ENCODE results near the gene GNB5.
A peak's percentile ranks its signal among the peaks of the same experiment; 100 is the strongest.
"Not testable (repeated sequence)": the region's sequence is repeated elsewhere in the genome, so short reads cannot be mapped to it uniquely, and the experiment has no call there.

The GNB5 gene

GRCh38 chr15:52171807-52172206 is 19.4 kb downstream of the GNB5 start:
- Histone ChIP-seq H2BK120ac (ENCODE audit: low read depth, low read length) (no peak overlapping the region), H3K14ac (ENCODE audit: low read length in 2 of 2) (no peak overlapping the region), H3K9me3 (ENCODE audit: control insufficient read depth, low read length) (no peaks in the 10 kb centered on the region), H3K9ac (ENCODE audit: low read length) (peak overlapping the region; percentile 42), H2BK5ac (ENCODE audit: low read depth, low read length, poor library complexity, severe bottlenecking) (no peak overlapping the region), H2BK15ac (ENCODE audit: low read depth, poor library complexity, severe bottlenecking) (no peak overlapping the region), H4K91ac (ENCODE audit: low read length) (no peak overlapping the region), H2BK12ac (ENCODE audit: low read length in 2 of 2) (no peak overlapping the region), H3K79me1 (replicated peaks; ENCODE audit: low read length, poor library complexity, severe bottlenecking) (peaks cover 22% of the 10 kb centered on the region), H3K4ac (ENCODE audit: low read depth in 1 of 2, low read length in 2 of 2) (no peak overlapping the region), H3K27me3 (ENCODE audit: control insufficient read depth in 1 of 2, insufficient read depth in 1 of 2, low read length in 2 of 2) (no peaks in the 10 kb centered on the region), H3K18ac (ENCODE audit: low read depth in 1 of 2, low read length in 2 of 2) (no peak overlapping the region), H2AFZ (ENCODE audit: low read depth, low read length) (no peak overlapping the region), H3K4me3 (ENCODE audit: insufficient read depth in 1 of 2, low read depth in 1 of 2, low read length in 2 of 2) (no peak overlapping the region), H3K4me1 (ENCODE audit: control insufficient read depth, insufficient read depth, low read depth, low read length) (no peaks in the 10 kb centered on the region), H2AK5ac (ENCODE audit: low read length, severe bottlenecking) (no peak overlapping the region), H3K27ac (ENCODE audit: low read length, poor library complexity, severe bottlenecking) (no peak overlapping the region), H4K8ac (ENCODE audit: low read length) (no peak overlapping the region), H3K23ac (ENCODE audit: low read length in 2 of 2) (no peak overlapping the region), H3K36me3 (ENCODE audit: control insufficient read depth in 1 of 2, insufficient read depth in 2 of 2, low read depth in 1 of 2, low read length in 2 of 2) (peaks cover 0 to 3% of the 10 kb centered on the region in 2 experiments), H3K4me2 (ENCODE audit: low read length, poor library complexity, severe bottlenecking) (no peak overlapping the region)
- WGBS: 23% methylated on average over 1 of the region's 1 CpG
- no peak for DNase-seq

- no peak overlapping the region for H4K8ac ChIP-seq (ENCODE audit: low read length)
- peak overlapping the region; percentile 42 for H3K9ac ChIP-seq (ENCODE audit: low read length)
- no peak overlapping the region for H3K14ac ChIP-seq (ENCODE audit: low read length in 2 of 2)
- no peaks in the 10 kb centered on the region for H3K4me1 ChIP-seq (ENCODE audit: control insufficient read depth, insufficient read depth, low read depth, low read length)
- no peak overlapping the region for H3K4me2 ChIP-seq (ENCODE audit: low read length, poor library complexity, severe bottlenecking)
- no peak overlapping the region for H2BK120ac ChIP-seq (ENCODE audit: low read depth, low read length)
- no peak overlapping the region for H3K23ac ChIP-seq (ENCODE audit: low read length in 2 of 2)
- H3K18ac ChIP-seq (ENCODE audit: low read depth in 1 of 2, low read length in 2 of 2): no peak overlapping the region
- no peak overlapping the region for H3K4me3 ChIP-seq (ENCODE audit: insufficient read depth in 1 of 2, low read depth in 1 of 2, low read length in 2 of 2)
- no peak for DNase-seq
- no peak overlapping the region for H2AK5ac ChIP-seq (ENCODE audit: low read length, severe bottlenecking)
- no peaks in the 10 kb centered on the region for H3K9me3 ChIP-seq (ENCODE audit: control insufficient read depth, low read length)
- H2BK12ac ChIP-seq (ENCODE audit: low read length in 2 of 2): no peak overlapping the region
- peaks cover 20% of the 10 kb centered on the region for H3K79me1 ChIP-seq (replicated peaks; ENCODE audit: low read length, poor library complexity, severe bottlenecking)
- H3K36me3 ChIP-seq (ENCODE audit: control insufficient read depth in 1 of 2, insufficient read depth in 2 of 2, low read depth in 1 of 2, low read length in 2 of 2): peaks cover 0 to 3% of the 10 kb centered on the region in 2 experiments
- WGBS: 20% methylated on average over 1 of the region's 4 CpGs
- no peak overlapping the region for H2BK5ac ChIP-seq (ENCODE audit: low read depth, low read length, poor library complexity, severe bottlenecking)
- no peak overlapping the region for H4K91ac ChIP-seq (ENCODE audit: low read length)
- H3K27me3 ChIP-seq (ENCODE audit: control insufficient read depth in 1 of 2, insufficient read depth in 1 of 2, low read length in 2 of 2): no peaks in the 10 kb centered on the region
- no peak overlapping the region for H2BK15ac ChIP-seq (ENCODE audit: low read depth, poor library complexity, severe bottlenecking)
- no peak overlapping the region for H3K4ac ChIP-seq (ENCODE audit: low read depth in 1 of 2, low read length in 2 of 2)
- H2AFZ ChIP-seq (ENCODE audit: low read depth, low read length): no peak overlapping the region
- no peak overlapping the region for H3K27ac ChIP-seq (ENCODE audit: low read length, poor library complexity, severe bottlenecking)
Observed at GRCh38 chr15:52171386-52171785, 19.8 kb downstream of the GNB5 start.

- H3K4ac ChIP-seq (ENCODE audit: low read depth in 1 of 2, low read length in 2 of 2); H3K4me2 ChIP-seq (ENCODE audit: low read length, poor library complexity, severe bottlenecking); H3K4me3 ChIP-seq (ENCODE audit: insufficient read depth in 1 of 2, low read depth in 1 of 2, low read length in 2 of 2); H3K27me3 ChIP-seq (ENCODE audit: control insufficient read depth in 1 of 2, insufficient read depth in 1 of 2, low read length in 2 of 2); H4K8ac ChIP-seq (ENCODE audit: low read length); H3K18ac ChIP-seq (ENCODE audit: low read depth in 1 of 2, low read length in 2 of 2); H2BK5ac ChIP-seq (ENCODE audit: low read depth, low read length, poor library complexity, severe bottlenecking); H4K91ac ChIP-seq (ENCODE audit: low read length); DNase-seq; H2AK5ac ChIP-seq (ENCODE audit: low read length, severe bottlenecking); H3K9ac ChIP-seq (ENCODE audit: low read length); H3K23ac ChIP-seq (ENCODE audit: low read length in 2 of 2); H3K27ac ChIP-seq (ENCODE audit: low read length, poor library complexity, severe bottlenecking); H2BK12ac ChIP-seq (ENCODE audit: low read length in 2 of 2); H3K36me3 ChIP-seq (ENCODE audit: control insufficient read depth in 1 of 2, insufficient read depth in 2 of 2, low read depth in 1 of 2, low read length in 2 of 2); H3K4me1 ChIP-seq (ENCODE audit: control insufficient read depth, insufficient read depth, low read depth, low read length); H3K14ac ChIP-seq (ENCODE audit: low read length in 2 of 2); H2BK120ac ChIP-seq (ENCODE audit: low read depth, low read length); H2BK15ac ChIP-seq (ENCODE audit: low read depth, poor library complexity, severe bottlenecking); H3K9me3 ChIP-seq (ENCODE audit: control insufficient read depth, low read length); H2AFZ ChIP-seq (ENCODE audit: low read depth, low read length): not testable (repeated sequence)
- 100% methylated on average over 1 of the region's 3 CpGs for WGBS
- peaks cover 20% of the 10 kb centered on the region for H3K79me1 ChIP-seq (replicated peaks; ENCODE audit: low read length, poor library complexity, severe bottlenecking)
Observed at GRCh38 chr15:52170199-52170598, 21.0 kb downstream of the GNB5 start.

DNA sequence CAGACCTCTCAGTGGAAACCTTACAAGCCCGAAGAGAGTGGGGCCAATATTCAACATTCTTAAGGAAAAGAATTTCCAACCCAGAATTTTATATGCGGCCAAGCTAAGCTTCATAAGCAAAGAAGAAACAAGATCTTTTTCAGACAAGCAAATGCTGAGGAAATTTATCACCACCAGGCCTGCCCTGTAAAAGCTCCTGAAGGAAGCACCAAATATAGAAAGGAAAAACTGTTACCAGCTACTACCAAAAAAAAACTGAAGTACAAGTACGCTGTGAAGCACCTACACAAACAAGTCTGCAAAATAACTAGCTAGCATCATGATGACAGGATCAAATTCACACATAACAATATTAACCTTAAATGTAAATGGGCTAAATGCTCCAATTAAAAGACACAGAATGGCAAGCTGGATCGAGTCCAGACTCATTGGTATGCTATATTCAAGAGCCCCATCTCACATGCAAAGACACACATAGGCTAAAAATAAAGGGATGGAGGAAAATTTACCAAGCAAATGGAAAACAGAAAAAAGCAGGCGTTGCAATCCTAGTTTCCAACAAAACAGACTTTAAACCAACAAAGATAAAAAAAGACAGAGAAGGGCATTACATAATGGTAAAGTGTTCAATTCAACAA is 25.6 kb downstream of the GNB5 start:
- not testable (repeated sequence) for H2AFZ ChIP-seq (ENCODE audit: low read depth, low read length); H3K9me3 ChIP-seq (ENCODE audit: control insufficient read depth, low read length); H3K27me3 ChIP-seq (ENCODE audit: control insufficient read depth in 1 of 2, insufficient read depth in 1 of 2, low read length in 2 of 2); H2BK120ac ChIP-seq (ENCODE audit: low read depth, low read length); H3K4me2 ChIP-seq (ENCODE audit: low read length, poor library complexity, severe bottlenecking); DNase-seq; H3K4me1 ChIP-seq (ENCODE audit: control insufficient read depth, insufficient read depth, low read depth, low read length); H2AK5ac ChIP-seq (ENCODE audit: low read length, severe bottlenecking); H2BK12ac ChIP-seq (ENCODE audit: low read length in 2 of 2); H3K23ac ChIP-seq (ENCODE audit: low read length in 2 of 2); H3K14ac ChIP-seq (ENCODE audit: low read length in 2 of 2); H2BK15ac ChIP-seq (ENCODE audit: low read depth, poor library complexity, severe bottlenecking); H3K18ac ChIP-seq (ENCODE audit: low read depth in 1 of 2, low read length in 2 of 2); H3K4ac ChIP-seq (ENCODE audit: low read depth in 1 of 2, low read length in 2 of 2); H4K91ac ChIP-seq (ENCODE audit: low read length); H3K4me3 ChIP-seq (ENCODE audit: insufficient read depth in 1 of 2, low read depth in 1 of 2, low read length in 2 of 2); H3K27ac ChIP-seq (ENCODE audit: low read length, poor library complexity, severe bottlenecking); H2BK5ac ChIP-seq (ENCODE audit: low read depth, low read length, poor library complexity, severe bottlenecking); H3K9ac ChIP-seq (ENCODE audit: low read length); H4K8ac ChIP-seq (ENCODE audit: low read length)
- 93% methylated on average over 4 of the region's 5 CpGs for WGBS
- peaks cover 15 to 18% of the 10 kb centered on the region in 2 experiments for H3K36me3 ChIP-seq (ENCODE audit: control insufficient read depth in 1 of 2, insufficient read depth in 2 of 2, low read depth in 1 of 2, low read length in 2 of 2)
- peaks cover 17% of the 10 kb centered on the region for H3K79me1 ChIP-seq (replicated peaks; ENCODE audit: low read length, poor library complexity, severe bottlenecking)
